ENCODE data around the gene DIP2B. TPM values are rescaled to one million over a fixed set of nuclear protein-coding genes. Genes with fewer than 3 reads are reported as not detected.

The DIP2B gene
- total RNA-seq, 2 experiments from 2014 or later: 17.0 to 24.1 TPM

GRCh38 chr12:50508970-50509663 lies 4.3 kb downstream of the DIP2B start:
- BruUV-seq (replicated peaks): no TSS peak
- peaks cover 11% of the 10 kb centered on the region for H3K4me1 ChIP-seq (ENCODE audit: insufficient read depth, low read length, poor library complexity, severe bottlenecking)
- H3K27ac ChIP-seq (ENCODE audit: low read depth, low read length, poor library complexity, severe bottlenecking): no peak overlapping the region
- no peaks in the 10 kb centered on the region for H3K36me3 ChIP-seq (ENCODE audit: insufficient read depth, low read length)
- TF ChIP-seq EZH2phosphoT487 (IDR thresholded peaks at IDR 0.05; ENCODE audit: borderline replicate concordance, low read depth, low read length) (no peak), CTCF (conservative IDR thresholded peaks at IDR 0.05; ENCODE audit: low read length) (no peak)
- peaks cover 14% of the 10 kb centered on the region for H4K20me1 ChIP-seq (ENCODE audit: insufficient read depth, low read length)
- H3K79me2 ChIP-seq (ENCODE audit: insufficient read depth, low read depth, low read length): peaks cover 38% of the 10 kb centered on the region; the same call in 1 of the 2 replicates
- no peaks in the 10 kb centered on the region for H3K9me3 ChIP-seq (ENCODE audit: low read length)
- H3K4me3 ChIP-seq (ENCODE audit: low read depth, low read length, poor library complexity, severe bottlenecking): no peak overlapping the region
- POLR2A ChIA-PET: interaction anchor here (0.5 to 1.1 kb wide), 5 partner anchors 9 to 265 kb away, joined by 3 to 6 read pairs (median 4); no protein-coding TSS in a partner anchor
- no peaks in the 10 kb centered on the region for H3K9me2 ChIP-seq (ENCODE audit: insufficient read depth, low read length)
- H2AFZ ChIP-seq (ENCODE audit: low read length): no peak overlapping the region
- DNase-seq (ENCODE audit: low spot score): no peak
- CTCF ChIA-PET (ENCODE audit: unreplicated experiment): no interaction called here
- intact Hi-C loops (cut with micrococcal nuclease; ENCODE audit: unreplicated experiment): no loop called here
- no peak overlapping the region for H3K4me2 ChIP-seq (ENCODE audit: low read length)

GRCh38 chr12:50514526-50515276 lies 9.9 kb downstream of the DIP2B start:
- Histone ChIP-seq H3K4me2 (ENCODE audit: low read length) (peak overlapping the region; percentile 36), H2AFZ (ENCODE audit: low read length) (no peak overlapping the region), H3K4me3 (ENCODE audit: low read depth, low read length, poor library complexity, severe bottlenecking) (no peak overlapping the region), H3K9me2 (ENCODE audit: insufficient read depth, low read length) (no peaks in the 10 kb centered on the region), H3K36me3 (ENCODE audit: insufficient read depth, low read length) (peaks cover 5% of the 10 kb centered on the region; the same call in 1 of the 2 replicates), H4K20me1 (ENCODE audit: insufficient read depth, low read length) (no peaks in the 10 kb centered on the region), H3K27ac (ENCODE audit: low read depth, low read length, poor library complexity, severe bottlenecking) (no peak overlapping the region), H3K4me1 (ENCODE audit: insufficient read depth, low read length, poor library complexity, severe bottlenecking) (peaks cover 36% of the 10 kb centered on the region), H3K79me2 (ENCODE audit: insufficient read depth, low read depth, low read length) (peaks cover 39% of the 10 kb centered on the region; the same call in 1 of the 2 replicates), H3K9me3 (ENCODE audit: low read length) (no peaks in the 10 kb centered on the region; the same call in 1 of the 2 replicates)
- BruUV-seq (replicated peaks): no TSS peak
- DNase-seq (ENCODE audit: low spot score): peak; percentile 44
- CTCF ChIA-PET (ENCODE audit: unreplicated experiment): no interaction called here
- no peak for TF ChIP-seq EZH2phosphoT487 (IDR thresholded peaks at IDR 0.05; ENCODE audit: borderline replicate concordance, low read depth, low read length)
- no peak for TF ChIP-seq CTCF (conservative IDR thresholded peaks at IDR 0.05; ENCODE audit: low read length)
- POLR2A ChIA-PET: interaction anchor here (0.6 to 1.3 kb wide), 4 partner anchors 9 to 1250 kb away, joined by 3 to 6 read pairs (median 3); partner anchors contain the start of gene TUBA1C
- intact Hi-C loops (cut with micrococcal nuclease; ENCODE audit: unreplicated experiment): no loop called here
